SK-N-SH (cell line): ENCODE data around the gene VWA3A.
"Not testable (repeated sequence)": the region's sequence is repeated elsewhere in the genome, so short reads cannot be mapped to it uniquely, and the experiment has no call there.

Experiments
- CTCF ChIP-seq: fragments of 200-600 bp; sonication (generic); IDR thresholded peaks from 2 replicates; pipeline ENCODE4 v1.6.1; 2017; ENCODE audit warnings: antibody characterized with exemption, mild to moderate bottlenecking, moderate library complexity
- EZH2phosphoT487 ChIP-seq: fragments of 200-600 bp; sonication (generic); IDR thresholded peaks from 2 replicates; pipeline ENCODE4 v1.6.1; 2017; ENCODE audit warnings: low read depth, mixed run types, mild to moderate bottlenecking, antibody characterized with exemption, moderate library complexity, borderline replicate concordance
- IRF3 ChIP-seq: fragments of 150-350 bp; IDR thresholded peaks from 2 replicates; pipeline ENCODE4 v1.6.1; 2016; ENCODE audit warnings: mild to moderate bottlenecking, low read depth, low read length
- MAX ChIP-seq: IDR thresholded peaks from 2 replicates; pipeline ENCODE4 v1.4.0; 2012; ENCODE audit warnings: low read depth
- REST ChIP-seq: IDR thresholded peaks from 2 replicates; pipeline ENCODE4 v1.6.1; 2012; ENCODE audit warnings: mild to moderate bottlenecking, low read depth, low read length, moderate library complexity
- TAF1 ChIP-seq: IDR thresholded peaks from 2 replicates; pipeline ENCODE4 v1.6.1; 2012; ENCODE audit warnings: low read depth, mild to moderate bottlenecking, low read length, moderate library complexity, borderline replicate concordance
- TCF12 ChIP-seq: IDR thresholded peaks from 2 replicates; pipeline ENCODE4 v1.4.0; 2012
- YY1 ChIP-seq: IDR thresholded peaks from 2 replicates; pipeline ENCODE4 v1.4.0; 2012; ENCODE audit warnings: low read depth, mild to moderate bottlenecking
- ZBTB33 ChIP-seq: IDR thresholded peaks from 2 replicates; pipeline ENCODE4 v1.4.0; 2012; ENCODE audit warnings: low read depth, borderline replicate concordance

GRCh38 chr16:22153078-22153477 lies 60.7 kb downstream of the VWA3A start:
- TF ChIP-seq CTCF, IRF3, YY1, TCF12, REST, ZBTB33, TAF1, MAX, EZH2phosphoT487: not testable (repeated sequence)
